IMR-90 (cell line): ENCODE data around the gene ARFGAP3. TPM values are rescaled to one million over a fixed set of nuclear protein-coding genes. Genes with fewer than 3 reads are reported as not detected.

Experiments
- ATAC-seq: fragments of 200-7000 bp; cut with Tn5 transposase; 2 replicates; pipeline ENCODE4 v1.9.1; 2020; ENCODE audit warnings: low read depth, mild to moderate bottlenecking, moderate library complexity
- BruUV-seq: library from RNA; stranded (reverse); fragments of 400-500 nt; replicated peaks from 2 replicates; lab custom pipeline; 2021; lab: Mats Ljungman, UMichigan
- CTCF ChIA-PET: fragments of 300-600 bp; formaldehyde crosslinking; extraction: SDS; loops from one replicate; lab custom pipeline; 2021; ENCODE audit warnings: antibody characterized with exemption; lab: Yijun Ruan, JAX
- POLR2A ChIA-PET: fragments of 300-600 bp; sonication (Branson Sonifier 250); formaldehyde crosslinking; loops from one replicate; lab custom pipeline; 2022; ENCODE audit warnings: antibody characterized with exemption; ENCODE audit not compliant: unreplicated experiment; lab: Charles Lee
- DNase-seq: peaks from one replicate; pipeline ENCODE4 v3.0.0; 2013
- H2AFZ ChIP-seq: replicated peaks from 2 replicates; pipeline ENCODE3; 2013; ENCODE audit warnings: low read length, mild to moderate bottlenecking; ENCODE audit not compliant: poor library complexity
- H2AK5ac ChIP-seq: 2 replicates; pipeline ENCODE4 v1.6.1; 2013; ENCODE audit warnings: low read depth, low read length, inconsistent platforms
- H2AK9ac ChIP-seq: replicated peaks from 2 replicates; pipeline ENCODE3; 2013; ENCODE audit warnings: mild to moderate bottlenecking, low read depth, low read length, moderate library complexity; ENCODE audit not compliant: poor library complexity
- H2BK120ac ChIP-seq: 2 replicates; pipeline ENCODE4 v1.6.1; 2013; ENCODE audit warnings: low read depth, low read length, inconsistent platforms
- H2BK15ac ChIP-seq: 3 replicates; pipeline ENCODE4 v1.6.1; 2013; ENCODE audit warnings: low read depth, low read length, inconsistent platforms
- H2BK20ac ChIP-seq: 2 replicates; pipeline ENCODE4 v1.6.1; 2013; ENCODE audit warnings: low read depth, mild to moderate bottlenecking, inconsistent platforms, low read length, moderate library complexity
- H2BK5ac ChIP-seq: 2 replicates; pipeline ENCODE4 v1.6.1; 2013; ENCODE audit warnings: mild to moderate bottlenecking, low read depth, low read length, inconsistent platforms; ENCODE audit not compliant: poor library complexity, severe bottlenecking
- H3K14ac ChIP-seq: replicated peaks from 2 replicates; pipeline ENCODE4 v1.6.1; 2013; ENCODE audit warnings: low read depth, low read length, inconsistent platforms
- H3K18ac ChIP-seq: 2 replicates; pipeline ENCODE4 v1.6.1; 2013; ENCODE audit warnings: low read depth, low read length, control low read depth
- H3K23ac ChIP-seq: 2 replicates; pipeline ENCODE4 v1.6.1; 2013; ENCODE audit warnings: low read depth, low read length, inconsistent platforms
- H3K27ac ChIP-seq: 2 replicates; pipeline ENCODE4 v1.5.1; 2013; ENCODE audit warnings: mild to moderate bottlenecking, control low read depth, low read length; ENCODE audit not compliant: insufficient read depth
- H3K27me3 ChIP-seq: 2 replicates; pipeline ENCODE4 v1.6.1; 2013; ENCODE audit warnings: low read length; ENCODE audit not compliant: control insufficient read depth, insufficient read depth
- H3K36me3 ChIP-seq: 2 replicates; pipeline ENCODE4 v1.6.1; 2013; ENCODE audit warnings: low read length, mixed read lengths; ENCODE audit not compliant: control insufficient read depth, insufficient read depth
- H3K4ac ChIP-seq: 2 replicates; pipeline ENCODE4 v1.6.1; 2013; ENCODE audit warnings: low read depth, low read length, inconsistent platforms
- H3K4me1 ChIP-seq: 2 replicates; pipeline ENCODE4 v1.6.1; 2013; ENCODE audit warnings: low read length, mixed read lengths; ENCODE audit not compliant: control insufficient read depth, insufficient read depth
- H3K4me2 ChIP-seq: 2 replicates; pipeline ENCODE4 v1.6.1; 2013; ENCODE audit warnings: low read depth, mild to moderate bottlenecking, control low read depth, low read length, moderate library complexity
- H3K4me3 ChIP-seq: 2 replicates; pipeline ENCODE4 v1.5.1; 2013; ENCODE audit warnings: low read depth, mild to moderate bottlenecking, control low read depth, low read length, moderate library complexity; ENCODE audit not compliant: insufficient read depth
- H3K56ac ChIP-seq: 2 replicates; pipeline ENCODE4 v1.6.1; 2013; ENCODE audit warnings: low read length, inconsistent platforms; ENCODE audit not compliant: insufficient read depth; ENCODE audit errors: extremely low read depth
- H3K79me1 ChIP-seq, 2 experiments: 2 replicates each; pipeline ENCODE4 v1.6.1; 2013; ENCODE audit warnings: low read length in 2 of 2, inconsistent platforms in 1 of 2, low read depth in 1 of 2
- H3K9ac ChIP-seq: 2 replicates; pipeline ENCODE4 v1.6.1; 2013; ENCODE audit warnings: low read depth, low read length, control low read depth
- H3K9me1 ChIP-seq: 2 replicates; pipeline ENCODE4 v1.6.1; 2013; ENCODE audit warnings: low read length, inconsistent platforms; ENCODE audit not compliant: insufficient read depth
- H3K9me3 ChIP-seq: 2 replicates; pipeline ENCODE4 v1.6.1; 2013; ENCODE audit warnings: low read length; ENCODE audit not compliant: control insufficient read depth, insufficient read depth
- H4K20me1 ChIP-seq: 2 replicates; pipeline ENCODE4 v1.6.1; 2013; ENCODE audit warnings: low read length, inconsistent platforms; ENCODE audit not compliant: insufficient read depth
- H4K5ac ChIP-seq: 2 replicates; pipeline ENCODE4 v1.6.1; 2013; ENCODE audit warnings: mild to moderate bottlenecking, low read depth, low read length, control low read depth
- H4K8ac ChIP-seq, 2 experiments: 2 replicates each; pipeline ENCODE4 v1.6.1; 2013; ENCODE audit warnings: low read depth in 2 of 2, low read length in 2 of 2, control low read depth in 1 of 2, inconsistent platforms in 1 of 2
- H4K91ac ChIP-seq: 2 replicates; pipeline ENCODE4 v1.6.1; 2013; ENCODE audit warnings: low read depth, low read length, inconsistent platforms; ENCODE audit not compliant: insufficient read depth
- CHD1 ChIP-seq: IDR thresholded peaks from 2 replicates; pipeline ENCODE4 v1.6.1; 2012; ENCODE audit warnings: low read depth, low read length, improper control_type of control experiment
- FOS ChIP-seq: fragments of 150-350 bp; IDR thresholded peaks from 2 replicates; pipeline ENCODE4 v1.6.1; 2016; ENCODE audit warnings: low read depth, low read length
- MAFK ChIP-seq: IDR thresholded peaks from 2 replicates; pipeline ENCODE4 v1.6.1; 2012; ENCODE audit warnings: low read depth, low read length, improper control_type of control experiment
- MAZ ChIP-seq: IDR thresholded peaks from 2 replicates; pipeline ENCODE4 v1.6.1; 2012; ENCODE audit warnings: low read depth, mild to moderate bottlenecking, low read length, improper control_type of control experiment, moderate library complexity, borderline replicate concordance
- MXI1 ChIP-seq: IDR thresholded peaks from 2 replicates; pipeline ENCODE4 v1.6.1; 2012; ENCODE audit warnings: low read depth, mild to moderate bottlenecking, low read length, moderate library complexity, borderline replicate concordance
- NFE2L2 ChIP-seq: fragments of 150-350 bp; IDR thresholded peaks from 2 replicates; pipeline ENCODE4 v1.6.1; 2016; ENCODE audit warnings: low read depth, mild to moderate bottlenecking, low read length
- POLR2A ChIP-seq: IDR thresholded peaks from 2 replicates; pipeline ENCODE4 v1.6.1; 2012; ENCODE audit warnings: mild to moderate bottlenecking, low read depth, low read length
- RCOR1 ChIP-seq: IDR thresholded peaks from 2 replicates; pipeline ENCODE4 v1.6.1; 2012; ENCODE audit warnings: mild to moderate bottlenecking, low read length, improper control_type of control experiment; ENCODE audit not compliant: insufficient replicate concordance
- WGBS, 2 experiments: methylation state at CpG; one replicate each; pipeline versions ENCODE4 v1.1.5 to v1.1.7; 2013; ENCODE audit warnings: missing lambda C conversion rate in 2 of 2; ENCODE audit not compliant: insufficient read length in 1 of 2; ENCODE audit errors: extremely low coverage in 2 of 2; 5-methylcytosine and 5-hydroxymethylcytosine counted together
- dilution Hi-C: fragments of 300-500 bp; cut with HindIII; formaldehyde crosslinking; loops from one replicate; pipeline ENCODE4 v1.14.3; 2018; ENCODE audit warnings: low sequenced_read_pairs; ENCODE audit not compliant: unreplicated experiment
- in situ Hi-C: fragments of 300-500 bp; cut with MboI; formaldehyde crosslinking; loops from 3 replicates; pipeline ENCODE4 v1.14.3; 2019; ENCODE audit warnings: low sequenced_read_pairs, inconsistent platforms, mixed read lengths
- intact Hi-C: fragments of 100-400 bp; cut with micrococcal nuclease; formaldehyde crosslinking; loops from 2 replicates; pipeline ENCODE4 v1.10.0; 2022
- polyA plus RNA-seq, 3 experiments: library from polyadenylated mRNA; depleted of rRNA; stranded (reverse); fragments of >200 nt; gene quantifications; 2 replicates each; pipeline ENCODE4 v1.2.3, GENCODE V29; 2012; ENCODE audit warnings: low replicate concordance in 1 of 3
- total RNA-seq: library from RNA; depleted of rRNA; stranded (reverse); fragments of >200 nt; gene quantifications from 2 replicates; pipeline ENCODE4 v1.2.3, GENCODE V29; 2012
- TF ChIP-seq, protein P1 (sequence below): conservative IDR thresholded peaks from 2 replicates; pipeline ENCODE4 v1.5.1; 2012; ENCODE audit warnings: mild to moderate bottlenecking, low read depth, low read length, improper control_type of control experiment

The ARFGAP3 gene
- total and polyA plus RNA-seq, 2 of the 4 experiments (the other 2 are of a cell fraction): 50.0 to 70.1 TPM

DNA sequence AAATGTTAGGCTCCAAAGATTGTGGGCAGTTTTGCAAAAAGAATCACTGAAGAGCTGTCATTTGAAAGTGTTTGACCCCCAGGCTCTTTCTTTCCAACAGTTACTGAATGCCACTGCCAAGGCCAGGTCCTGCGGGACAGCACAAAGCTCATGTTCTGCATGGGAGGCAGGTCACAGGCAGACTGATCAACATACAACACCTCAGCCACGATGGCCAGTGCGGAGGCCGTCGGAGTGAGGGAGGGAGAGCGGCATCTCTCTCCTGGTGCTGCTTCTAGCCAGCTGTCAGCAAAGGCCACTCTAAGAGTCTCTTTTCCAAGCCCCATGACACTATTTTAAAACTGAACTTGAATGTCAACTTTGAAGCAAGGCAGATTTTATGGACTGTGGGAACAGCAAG is 49.9 kb downstream of the ARFGAP3 start:
- in situ Hi-C loops (no loop called here), intact Hi-C loops (no loop called here), dilution Hi-C loops (no loop called here)
- no peak overlapping the region for H4K91ac ChIP-seq
- peaks cover 12% of the 10 kb centered on the region; the same call in 1 of the 2 replicates for H3K9me1 ChIP-seq
- no peak overlapping the region for H3K9ac ChIP-seq
- H3K56ac ChIP-seq: no peak overlapping the region
- H3K27ac ChIP-seq: no peak overlapping the region
- ATAC-seq: no peak
- no peaks in the 10 kb centered on the region for H4K20me1 ChIP-seq
- H2AK9ac ChIP-seq: no peak overlapping the region
- H2AFZ ChIP-seq: no peak overlapping the region
- H4K5ac ChIP-seq: no peak overlapping the region
- no peak overlapping the region for H2BK5ac ChIP-seq
- no peak overlapping the region for H3K4ac ChIP-seq
- POLR2A ChIA-PET: no interaction called here
- peaks cover 62% of the 10 kb centered on the region for H3K36me3 ChIP-seq
- H3K9me3 ChIP-seq: no peaks in the 10 kb centered on the region
- no peak overlapping the region for H3K4me3 ChIP-seq
- TF ChIP-seq NFE2L2 (no peak), MXI1 (no peak), RCOR1 (no peak), CHD1 (no peak), MAFK (no peak), FOS (no peak), POLR2A (no peak), MAZ (no peak)
- TF ChIP-seq, protein P1, sequence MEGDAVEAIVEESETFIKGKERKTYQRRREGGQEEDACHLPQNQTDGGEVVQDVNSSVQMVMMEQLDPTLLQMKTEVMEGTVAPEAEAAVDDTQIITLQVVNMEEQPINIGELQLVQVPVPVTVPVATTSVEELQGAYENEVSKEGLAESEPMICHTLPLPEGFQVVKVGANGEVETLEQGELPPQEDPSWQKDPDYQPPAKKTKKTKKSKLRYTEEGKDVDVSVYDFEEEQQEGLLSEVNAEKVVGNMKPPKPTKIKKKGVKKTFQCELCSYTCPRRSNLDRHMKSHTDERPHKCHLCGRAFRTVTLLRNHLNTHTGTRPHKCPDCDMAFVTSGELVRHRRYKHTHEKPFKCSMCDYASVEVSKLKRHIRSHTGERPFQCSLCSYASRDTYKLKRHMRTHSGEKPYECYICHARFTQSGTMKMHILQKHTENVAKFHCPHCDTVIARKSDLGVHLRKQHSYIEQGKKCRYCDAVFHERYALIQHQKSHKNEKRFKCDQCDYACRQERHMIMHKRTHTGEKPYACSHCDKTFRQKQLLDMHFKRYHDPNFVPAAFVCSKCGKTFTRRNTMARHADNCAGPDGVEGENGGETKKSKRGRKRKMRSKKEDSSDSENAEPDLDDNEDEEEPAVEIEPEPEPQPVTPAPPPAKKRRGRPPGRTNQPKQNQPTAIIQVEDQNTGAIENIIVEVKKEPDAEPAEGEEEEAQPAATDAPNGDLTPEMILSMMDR: no peak
- H3K4me1 ChIP-seq: peaks cover 15% of the 10 kb centered on the region
- H3K4me2 ChIP-seq: no peak overlapping the region
- no peak overlapping the region for H2BK120ac ChIP-seq
- H3K79me1 ChIP-seq: peaks cover 0 to 41% of the 10 kb centered on the region in 2 experiments
- CTCF ChIA-PET: interaction anchor here (0.6 kb wide), 1 partner anchor 102 kb away, joined by 4 read pairs; no protein-coding TSS in a partner anchor
- H3K18ac ChIP-seq: no peak overlapping the region
- no CpG with 5 or more reads among the region's 6 CpGs for WGBS, 2 experiments
- H2BK20ac ChIP-seq: no peak overlapping the region
- H2AK5ac ChIP-seq: no peak overlapping the region
- DNase-seq: no peak
- H3K23ac ChIP-seq: no peak overlapping the region
- H3K27me3 ChIP-seq: no peaks in the 10 kb centered on the region
- no peak overlapping the region for H2BK15ac ChIP-seq
- BruUV-seq: no TSS peak
- no peak overlapping the region for H3K14ac ChIP-seq
- no peak overlapping the region for H4K8ac ChIP-seq
